ENCODE data around the gene NME5.
"Not testable (repeated sequence)": the region's sequence is repeated elsewhere in the genome, so short reads cannot be mapped to it uniquely, and the experiment has no call there.

Gene NME5

GRCh38 chr5:138091685-138092084 is 47.5 kb downstream of the NME5 start:
- TF ChIP-seq CTCF (IDR thresholded peaks at IDR 0.05; ENCODE audit: insufficient read depth, low read depth, low read length, missing control alignments) = no peak
- H3K4me3 ChIP-seq (ENCODE audit: low read depth, low read length) = no peak overlapping the region
- no peak for DNase-seq (ENCODE audit: low read depth)

- TF ChIP-seq CTCF (IDR thresholded peaks at IDR 0.05; ENCODE audit: insufficient read depth, low read depth, low read length, missing control alignments) = no peak
- DNase-seq (ENCODE audit: low read depth) = no peak
- H3K4me3 ChIP-seq (ENCODE audit: low read depth, low read length) = no peak within 1 kb of the TSS
These were observed 55.5 kb downstream of the NME5 start, which contains the start of gene WNT8A for GRCh38 chr5:138083702-138084101. Gene WNT8A (plus strand): TSS chr5:138084033. CDS start chr5:138084128, 95 bp downstream.

- peak; percentile 47 for DNase-seq (ENCODE audit: low read depth)
- TF ChIP-seq CTCF (IDR thresholded peaks at IDR 0.05; ENCODE audit: insufficient read depth, low read depth, low read length, missing control alignments) = peak; percentile 32
- H3K4me3 ChIP-seq (ENCODE audit: low read depth, low read length) = no peak overlapping the region
These were observed 57.2 kb downstream of the NME5 start for GRCh38 chr5:138082033-138082432.

GRCh38 chr5:138078006-138078643 is 61.1 kb downstream of the NME5 start:
- no peak for TF ChIP-seq CTCF (IDR thresholded peaks at IDR 0.05; ENCODE audit: insufficient read depth, low read depth, low read length, missing control alignments)
- no peak for DNase-seq (ENCODE audit: low read depth)
- no peak overlapping the region for H3K4me3 ChIP-seq (ENCODE audit: low read depth, low read length)

- peak; percentile 82 for TF ChIP-seq CTCF (IDR thresholded peaks at IDR 0.05; ENCODE audit: insufficient read depth, low read depth, low read length, missing control alignments)
- DNase-seq (ENCODE audit: low read depth) = peak; percentile 61
- no peak overlapping the region for H3K4me3 ChIP-seq (ENCODE audit: low read depth, low read length)
These were observed 62.0 kb downstream of the NME5 start for GRCh38 chr5:138077064-138077696.

GRCh38 chr5:138070026-138070425 is 69.2 kb downstream of the NME5 start:
- not testable (repeated sequence) for H3K4me3 ChIP-seq (ENCODE audit: low read depth, low read length); DNase-seq (ENCODE audit: low read depth)

- TF ChIP-seq CTCF (IDR thresholded peaks at IDR 0.05; ENCODE audit: insufficient read depth, low read depth, low read length, missing control alignments) = peak; percentile 80
- DNase-seq (ENCODE audit: low read depth) = peak; percentile 83
- no peak overlapping the region for H3K4me3 ChIP-seq (ENCODE audit: low read depth, low read length)
These were observed 70.3 kb downstream of the NME5 start for GRCh38 chr5:138068742-138069600.

Measured in GM12865 (cell line).